Glutamatergic neuron (in vitro differentiated cells): ENCODE measurements around the gene CFAP77. TPM values are rescaled to one million over a fixed set of nuclear protein-coding genes. Genes with fewer than 3 reads are reported as not detected.

Experiments used
- DNase-seq: peaks from one replicate; pipeline ENCODE4 v3.0.0; 2022
- H3K27ac Mint-ChIP-seq: one replicate; pipeline ENCODE4 v1.8.0; 2020; ENCODE audit warnings: mild to moderate bottlenecking, mixed read lengths, inconsistent platforms; ENCODE audit not compliant: unreplicated experiment
- H3K27me3 Mint-ChIP-seq: one replicate; pipeline ENCODE4 v1.8.0; 2020; ENCODE audit warnings: mild to moderate bottlenecking, moderate library complexity, mixed read lengths, inconsistent platforms; ENCODE audit not compliant: unreplicated experiment
- H3K36me3 Mint-ChIP-seq: one replicate; pipeline ENCODE4 v1.8.0; 2020; ENCODE audit warnings: mild to moderate bottlenecking, mixed read lengths, inconsistent platforms; ENCODE audit not compliant: unreplicated experiment
- H3K4me1 Mint-ChIP-seq: one replicate; pipeline ENCODE4 v1.8.0; 2020; ENCODE audit warnings: mild to moderate bottlenecking, low read depth, mixed read lengths, inconsistent platforms; ENCODE audit not compliant: unreplicated experiment
- H3K4me3 Mint-ChIP-seq: one replicate; pipeline ENCODE4 v1.8.0; 2020; ENCODE audit warnings: mild to moderate bottlenecking, mixed read lengths, inconsistent platforms; ENCODE audit not compliant: unreplicated experiment
- H3K9me3 Mint-ChIP-seq: one replicate; pipeline ENCODE4 v1.8.0; 2020; ENCODE audit warnings: mild to moderate bottlenecking, moderate library complexity, mixed read lengths, inconsistent platforms; ENCODE audit not compliant: unreplicated experiment
- CTCF ChIP-seq: fragments of 200-600 bp; sonication (generic); IDR thresholded peaks from one replicate; pipeline ENCODE4 v1.5.0; 2021; ENCODE audit not compliant: partially characterized antibody, unreplicated experiment
- total RNA-seq: library from RNA; stranded (reverse); fragmentation: NEBNext Ultra II Directional; extraction: Animal tissue kit (Norgen Biotek cat#: 25700); gene quantifications from one replicate; pipeline ENCODE4 v1.2.1, GENCODE V29; 2021; ENCODE audit not compliant: unreplicated experiment

Gene CFAP77
- total RNA-seq, 1 donor from 2014 or later: not detected

GRCh38 chr9:132506977-132507669 lies 97.1 kb downstream of the CFAP77 start:
- no peak for TF ChIP-seq CTCF
- H3K4me3 Mint-ChIP-seq: no peak overlapping the region
- DNase-seq: no peak
- peaks cover 3% of the 10 kb centered on the region for H3K27me3 Mint-ChIP-seq
- peaks cover 1% of the 10 kb centered on the region for H3K9me3 Mint-ChIP-seq
- no peak overlapping the region for H3K27ac Mint-ChIP-seq
- no peaks in the 10 kb centered on the region for H3K4me1 Mint-ChIP-seq
- H3K36me3 Mint-ChIP-seq: no peaks in the 10 kb centered on the region

- no peak overlapping the region for H3K27ac Mint-ChIP-seq
- H3K9me3 Mint-ChIP-seq: peaks cover 1% of the 10 kb centered on the region
These were observed 97.9 kb downstream of the CFAP77 start for GRCh38 chr9:132507670-132508469.

GRCh38 chr9:132509928-132510874 lies 100.2 kb downstream of the CFAP77 start:
- Mint-ChIP-seq H3K27me3 (no peaks in the 10 kb centered on the region), H3K27ac (no peak overlapping the region)
- no peak for DNase-seq

More at GRCh38 chr9:132507670-132508469, 97.9 kb downstream of the CFAP77 start:
- peak; percentile 86 for DNase-seq
- Mint-ChIP-seq H3K27me3 (no peaks in the 10 kb centered on the region), H3K4me1 (no peaks in the 10 kb centered on the region), H3K36me3 (no peaks in the 10 kb centered on the region), H3K4me3 (no peak overlapping the region)
- TF ChIP-seq CTCF: peak; percentile 87

More at GRCh38 chr9:132509928-132510874, 100.2 kb downstream of the CFAP77 start:
- Mint-ChIP-seq H3K4me1 (no peaks in the 10 kb centered on the region), H3K4me3 (no peak overlapping the region), H3K36me3 (no peaks in the 10 kb centered on the region), H3K9me3 (peaks cover 1% of the 10 kb centered on the region)
- no peak for TF ChIP-seq CTCF
